Activated CD8-positive, alpha-beta T cell treated with anti-CD3 and anti-CD28 coated beads, Interleukin-2, amount 10 ng/mL, durations not matched to agents 7 days and 5 days (primary cell): Measurements from ENCODE around the gene DENND4A. TPM values are rescaled to one million over a fixed set of nuclear protein-coding genes. Genes with fewer than 3 reads are reported as not detected.

Experiments used
- ATAC-seq: fragments of 150-1000 bp; cut with Tn5 transposase; one replicate; pipeline ENCODE4 v1.10.0; 2021; ENCODE audit warnings: moderate library complexity
- CTCF ChIA-PET: fragments of 350-600 bp; sonication (Branson Sonifier 250); formaldehyde crosslinking; loops from one replicate; lab custom pipeline; 2021; ENCODE audit warnings: antibody characterized with exemption; lab: Charles Lee
- POLR2A ChIA-PET: fragments of 350-600 bp; sonication (Branson Sonifier 250); formaldehyde crosslinking; loops from one replicate; lab custom pipeline; 2021; ENCODE audit warnings: antibody characterized with exemption; lab: Charles Lee
- DNase-seq: peaks from one replicate; pipeline ENCODE4 v3.0.0-alpha.2; 2020
- H3K27ac Mint-ChIP-seq: one replicate; pipeline ENCODE4 v1.8.0; 2021; ENCODE audit warnings: mild to moderate bottlenecking, mixed read lengths
- H3K27me3 Mint-ChIP-seq: one replicate; pipeline ENCODE4 v1.8.0; 2021; ENCODE audit warnings: low read depth, mixed read lengths
- H3K36me3 Mint-ChIP-seq: one replicate; pipeline ENCODE4 v1.8.0; 2021; ENCODE audit warnings: low read depth, mixed read lengths
- H3K4me1 Mint-ChIP-seq: one replicate; pipeline ENCODE4 v1.8.0; 2021; ENCODE audit warnings: low read depth, mixed read lengths
- H3K4me3 Mint-ChIP-seq: one replicate; pipeline ENCODE4 v1.8.0; 2021; ENCODE audit warnings: mild to moderate bottlenecking, mixed read lengths
- H3K9me3 Mint-ChIP-seq: one replicate; pipeline ENCODE4 v1.8.0; 2022; ENCODE audit warnings: mixed read lengths; ENCODE audit not compliant: insufficient read depth
- total RNA-seq, 2 experiments: library from RNA; stranded (reverse); gene quantifications; one replicate each; pipeline ENCODE4 v1.2.3, GENCODE V29; 2021

Gene DENND4A
- total RNA-seq, 2 experiments from 2014 or later = 40.1 to 45.0 TPM

DNA sequence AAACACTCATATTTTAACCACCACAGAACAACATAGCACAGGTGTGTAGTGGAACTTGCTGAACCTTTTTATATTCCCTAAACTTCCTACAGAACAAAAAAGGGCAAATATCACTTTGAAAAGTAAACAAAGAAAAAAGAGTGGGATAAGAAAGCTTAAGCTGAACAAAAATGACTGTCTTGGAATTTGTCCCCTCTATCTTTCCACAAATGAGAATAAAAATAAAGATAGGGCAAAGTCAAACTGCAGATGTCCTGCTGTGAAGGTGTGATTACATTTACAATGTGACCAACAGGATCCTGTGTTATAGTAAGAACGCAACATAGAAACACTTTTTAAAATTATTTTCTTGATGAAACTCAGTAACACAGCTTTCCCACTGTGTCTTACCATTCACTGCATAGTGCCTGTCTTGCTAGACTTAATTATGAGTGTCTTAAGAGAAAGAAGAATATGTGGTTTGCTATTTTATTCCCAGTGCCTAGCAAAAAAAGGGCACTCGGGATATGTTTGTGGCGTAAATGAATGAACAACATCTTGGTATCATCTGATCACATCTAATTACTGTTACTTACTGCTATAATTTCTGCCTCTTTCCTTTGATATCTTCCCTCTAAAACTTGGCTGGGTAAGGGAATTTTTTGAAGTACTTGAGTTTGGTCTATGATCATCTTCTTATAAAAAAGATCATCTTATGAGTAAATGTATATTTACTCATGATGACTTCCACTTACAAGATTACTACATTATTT, 67.5 kb downstream of the DENND4A start:
- H3K27me3 Mint-ChIP-seq = no peaks in the 10 kb centered on the region
- no peaks in the 10 kb centered on the region for H3K9me3 Mint-ChIP-seq
- CTCF ChIA-PET = no interaction called here
- H3K4me1 Mint-ChIP-seq = no peaks in the 10 kb centered on the region
- peaks cover 29% of the 10 kb centered on the region for H3K36me3 Mint-ChIP-seq
- no peak overlapping the region for H3K4me3 Mint-ChIP-seq
- POLR2A ChIA-PET = interaction anchor here (1.0 kb wide), 1 partner anchor 144 kb away, joined by 3 read pairs; the partner anchor contains the start of gene RAB11A
- ATAC-seq (no peak), DNase-seq (no peak)
- no peak overlapping the region for H3K27ac Mint-ChIP-seq

DNA sequence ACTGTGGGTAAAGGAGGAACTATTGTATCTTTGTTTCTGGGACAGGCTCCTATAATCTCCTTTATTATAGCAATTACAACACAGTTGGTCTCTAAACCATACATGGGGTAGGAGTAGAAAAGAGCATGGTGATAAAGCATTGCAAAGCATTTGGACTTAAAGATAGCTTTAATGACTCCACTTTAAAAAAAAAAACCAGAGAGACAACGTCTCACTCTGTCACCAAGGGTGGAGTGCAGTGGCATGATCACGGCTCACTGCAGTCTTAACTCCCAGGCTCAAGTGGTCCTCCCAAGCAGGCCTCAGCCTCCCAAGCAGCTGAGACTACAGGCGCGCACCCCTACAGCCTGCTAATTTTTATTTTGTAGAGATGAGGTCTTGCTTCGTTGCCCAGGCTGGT, 68.2 kb downstream of the DENND4A start:
- CTCF ChIA-PET = interaction anchor here (1.2 kb wide), 1 partner anchor 15 kb away, joined by 3 read pairs; no protein-coding TSS in a partner anchor
- H3K4me3 Mint-ChIP-seq = no peak overlapping the region

DNA sequence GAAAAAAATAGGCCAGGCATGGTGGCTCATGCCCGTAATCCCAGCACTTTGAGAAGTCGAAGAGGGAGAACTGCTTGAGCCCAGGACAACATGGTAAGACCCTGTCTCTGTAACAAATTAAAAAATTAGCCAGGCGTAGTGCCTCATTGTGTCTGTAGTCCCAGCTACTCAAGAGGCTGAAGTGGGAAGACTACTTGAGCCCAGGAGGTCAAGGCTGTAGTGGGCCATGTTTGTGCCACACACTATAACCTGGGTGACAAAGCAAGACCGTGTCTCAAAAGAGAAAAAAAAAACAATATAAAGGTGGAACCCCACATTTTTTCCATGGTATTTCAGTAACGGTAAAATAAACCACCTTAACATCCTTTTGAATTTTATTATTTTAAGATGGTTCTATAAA, 69.9 kb downstream of the DENND4A start:
- ChIA-PET POLR2A (no interaction called here), CTCF (no interaction called here)
- Mint-ChIP-seq H3K4me3 (no peak overlapping the region), H3K27ac (no peak overlapping the region), H3K4me1 (no peaks in the 10 kb centered on the region), H3K27me3 (no peaks in the 10 kb centered on the region), H3K36me3 (peaks cover 37% of the 10 kb centered on the region), H3K9me3 (no peaks in the 10 kb centered on the region)
- ATAC-seq (no peak), DNase-seq (no peak)

More for the DNA sequence above, 68.2 kb downstream of the DENND4A start:
- POLR2A ChIA-PET = interaction anchor here (0.6 kb wide), 1 partner anchor 80 kb away, joined by 3 read pairs; no protein-coding TSS in a partner anchor
- peaks cover 29% of the 10 kb centered on the region for H3K36me3 Mint-ChIP-seq
- H3K4me1 Mint-ChIP-seq = no peaks in the 10 kb centered on the region
- DNase-seq = no peak
- no peak overlapping the region for H3K27ac Mint-ChIP-seq
- no peaks in the 10 kb centered on the region for H3K9me3 Mint-ChIP-seq
- H3K27me3 Mint-ChIP-seq = no peaks in the 10 kb centered on the region
- no peak for ATAC-seq

DNA sequence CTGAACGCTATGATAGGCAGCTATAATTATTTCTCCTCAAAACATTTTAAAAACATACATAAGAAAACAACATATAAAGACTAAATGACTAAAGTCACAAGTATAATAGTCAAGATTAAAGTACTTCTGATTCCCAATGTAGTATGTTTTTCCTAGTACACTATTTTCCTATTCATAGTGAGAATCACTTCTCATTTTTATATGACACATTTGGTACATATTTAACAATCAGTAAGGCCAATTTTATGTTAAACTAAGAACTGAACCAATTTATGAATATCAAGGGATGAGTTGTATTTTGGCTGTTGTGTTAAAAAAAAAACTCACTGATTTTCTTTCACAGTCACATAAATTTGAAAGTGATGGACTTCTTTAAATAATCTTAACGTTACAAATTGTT, 79.7 kb downstream of the DENND4A start:
- no peaks in the 10 kb centered on the region for H3K27me3 Mint-ChIP-seq
- no peaks in the 10 kb centered on the region for H3K4me1 Mint-ChIP-seq
- H3K4me3 Mint-ChIP-seq = no peak overlapping the region
- ChIA-PET CTCF (no interaction called here), POLR2A (interaction anchor here (0.6 kb wide), 1 partner anchor 55 kb away, joined by 5 read pairs; no protein-coding TSS in a partner anchor)
- no peaks in the 10 kb centered on the region for H3K9me3 Mint-ChIP-seq
- ATAC-seq = no peak
- DNase-seq = no peak
- H3K27ac Mint-ChIP-seq = no peak overlapping the region
- H3K36me3 Mint-ChIP-seq = peaks cover 41% of the 10 kb centered on the region

DNA sequence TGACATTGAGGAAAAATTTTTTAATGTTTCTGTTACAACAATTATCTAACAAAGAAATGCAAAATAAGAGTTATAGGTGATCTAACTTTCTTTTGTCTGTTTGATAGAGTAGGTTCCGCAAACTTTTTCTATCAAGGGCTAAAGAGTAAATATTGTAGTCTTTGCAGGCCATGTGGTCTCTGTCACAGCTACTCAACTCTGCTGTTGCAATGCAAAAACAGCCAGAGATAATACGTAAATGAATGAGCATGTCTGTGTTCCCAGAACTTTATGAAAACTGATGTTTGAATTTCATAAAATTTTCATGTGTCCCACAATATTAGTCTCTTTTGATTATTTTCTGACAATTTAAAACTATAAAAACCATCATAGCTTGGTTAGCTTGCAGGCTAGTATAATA, 97.0 kb downstream of the DENND4A start:
- Mint-ChIP-seq H3K36me3 (peaks cover 39% of the 10 kb centered on the region), H3K9me3 (no peaks in the 10 kb centered on the region), H3K4me3 (no peak overlapping the region), H3K4me1 (no peaks in the 10 kb centered on the region), H3K27ac (no peak overlapping the region), H3K27me3 (no peaks in the 10 kb centered on the region)
- ChIA-PET POLR2A (no interaction called here), CTCF (no interaction called here)
- ATAC-seq (no peak), DNase-seq (no peak)

DNA sequence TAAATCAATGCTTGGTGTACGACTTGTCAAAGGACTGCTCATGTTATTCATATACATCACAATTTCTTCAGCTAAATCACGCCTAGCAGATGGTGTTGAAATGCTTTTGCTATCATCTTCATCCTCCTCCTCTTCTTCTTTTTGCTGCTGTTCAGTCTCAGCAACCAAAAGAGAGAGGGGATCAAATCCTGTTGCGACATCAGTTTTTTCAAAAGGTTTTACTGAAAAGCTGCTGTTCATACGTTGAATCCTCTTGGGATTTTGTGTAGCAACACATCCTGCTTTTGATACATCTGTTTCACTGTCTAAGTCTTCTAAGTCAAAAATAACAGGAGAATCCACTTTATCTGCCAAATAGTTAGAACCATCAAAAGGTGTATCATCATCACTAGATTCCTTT, 101.3 kb downstream of the DENND4A start:
- Mint-ChIP-seq H3K9me3 (peaks cover 6% of the 10 kb centered on the region), H3K36me3 (peaks cover 62% of the 10 kb centered on the region), H3K4me1 (no peaks in the 10 kb centered on the region), H3K27me3 (no peaks in the 10 kb centered on the region), H3K27ac (no peak overlapping the region), H3K4me3 (no peak overlapping the region)
- CTCF ChIA-PET = no interaction called here
- no peak for DNase-seq
- no peak for ATAC-seq
- POLR2A ChIA-PET = no interaction called here

DNA sequence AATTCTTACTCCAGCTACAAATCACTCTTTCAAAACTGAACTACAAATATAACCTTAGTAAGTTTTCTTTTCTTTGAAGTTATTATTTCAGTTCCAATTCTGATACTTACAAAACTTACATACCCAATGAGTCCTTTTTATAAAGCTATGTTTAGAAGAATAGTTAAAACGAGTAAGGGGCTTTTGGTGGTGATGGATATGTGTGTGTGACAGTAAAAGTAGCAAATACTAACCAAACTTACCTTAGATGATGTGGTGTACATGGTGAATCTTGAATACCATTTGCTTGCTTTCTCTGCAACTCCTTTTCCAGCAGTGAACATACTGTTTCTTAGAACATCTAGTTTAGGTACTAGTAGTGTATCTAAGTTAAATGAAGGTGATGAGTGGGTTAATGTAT, 101.9 kb downstream of the DENND4A start:
- ChIA-PET CTCF (interaction anchor here (0.7 to 1.1 kb wide), 2 partner anchors 8 to 9 kb away, joined by 3 read pairs; no protein-coding TSS in a partner anchor), POLR2A (no interaction called here)
- H3K27ac Mint-ChIP-seq = no peak overlapping the region
- H3K4me3 Mint-ChIP-seq = no peak overlapping the region
- no peak for ATAC-seq
- H3K4me1 Mint-ChIP-seq = no peaks in the 10 kb centered on the region
- H3K27me3 Mint-ChIP-seq = no peaks in the 10 kb centered on the region
- peaks cover 6% of the 10 kb centered on the region for H3K9me3 Mint-ChIP-seq
- peaks cover 64% of the 10 kb centered on the region for H3K36me3 Mint-ChIP-seq
- DNase-seq = no peak

DNA sequence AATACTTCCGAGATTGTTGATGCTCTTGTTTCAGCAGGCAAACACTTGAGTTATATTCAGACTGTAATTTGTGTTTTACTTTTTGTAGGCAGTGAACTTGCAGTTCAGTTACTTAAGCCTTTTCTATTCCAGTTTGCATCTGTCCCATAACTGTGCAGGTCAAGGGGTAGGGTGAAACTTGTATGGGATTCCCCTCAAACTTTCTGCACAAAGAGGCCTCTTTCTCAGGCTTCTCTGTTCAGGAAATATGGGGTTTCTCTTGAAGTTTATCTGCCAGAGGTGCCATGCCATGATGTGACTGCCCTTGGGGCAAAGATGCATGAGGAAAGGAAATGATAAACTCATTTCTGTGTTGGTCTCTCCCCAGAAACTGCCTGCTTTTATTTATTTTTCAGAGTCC, 103.6 kb downstream of the DENND4A start:
- Mint-ChIP-seq H3K4me3 (no peak overlapping the region), H3K27ac (no peak overlapping the region), H3K36me3 (peaks cover 64% of the 10 kb centered on the region), H3K4me1 (no peaks in the 10 kb centered on the region), H3K9me3 (peaks cover 6% of the 10 kb centered on the region), H3K27me3 (no peaks in the 10 kb centered on the region)
- DNase-seq (no peak), ATAC-seq (no peak)
- CTCF ChIA-PET = no interaction called here
- POLR2A ChIA-PET = no interaction called here

DNA sequence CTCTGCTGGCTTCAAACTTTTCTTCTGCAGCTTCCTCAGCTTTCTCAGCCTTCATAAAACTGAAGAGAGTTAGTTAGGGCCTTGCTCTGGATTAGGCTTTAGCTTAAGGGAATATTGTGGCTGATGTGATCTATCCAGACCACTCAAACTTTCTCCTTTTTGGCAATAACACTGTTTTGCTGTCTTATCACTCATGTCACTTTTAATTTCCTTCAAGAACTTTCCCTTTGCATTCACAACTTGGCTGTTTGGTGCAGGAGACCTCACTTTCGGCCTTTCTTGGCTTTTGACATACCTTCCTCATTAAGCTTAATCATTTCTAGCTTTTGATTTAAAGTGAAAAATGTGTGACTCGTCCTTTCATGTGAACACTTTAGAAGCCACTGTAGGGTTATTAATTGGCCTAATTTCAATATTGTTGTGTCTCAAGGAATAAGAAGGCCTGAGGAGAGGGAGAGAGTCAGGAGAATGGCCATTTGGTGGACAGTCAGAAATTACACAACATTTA, 109.6 kb downstream of the DENND4A start:
- ChIA-PET CTCF (interaction anchor here (0.6 kb wide), 1 partner anchor 7 kb away, joined by 3 read pairs; no protein-coding TSS in a partner anchor), POLR2A (no interaction called here)
- ATAC-seq (no peak), DNase-seq (no peak)
- no peak overlapping the region for H3K4me3 Mint-ChIP-seq
- peaks cover 3% of the 10 kb centered on the region for H3K9me3 Mint-ChIP-seq
- no peaks in the 10 kb centered on the region for H3K27me3 Mint-ChIP-seq
- no peaks in the 10 kb centered on the region for H3K4me1 Mint-ChIP-seq
- H3K27ac Mint-ChIP-seq = no peak overlapping the region
- H3K36me3 Mint-ChIP-seq = peaks cover 24% of the 10 kb centered on the region

DNA sequence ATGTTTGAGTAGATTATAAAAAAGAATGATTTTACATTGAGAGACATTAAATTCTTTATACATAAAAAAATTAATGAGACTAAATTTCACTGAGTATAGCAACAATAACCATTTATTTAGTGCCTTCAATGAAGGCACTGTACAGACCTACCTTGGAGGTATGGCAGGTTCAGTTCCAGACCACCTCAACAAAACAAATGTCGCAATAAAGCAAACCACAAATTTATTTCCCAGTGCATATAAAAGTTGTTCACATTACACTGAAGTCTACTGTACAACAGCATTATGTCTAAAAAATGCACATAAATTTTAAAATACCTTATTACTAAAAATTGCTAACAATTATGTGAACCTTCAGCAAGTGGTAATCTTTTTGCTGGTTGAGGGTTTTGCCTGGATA, 111.5 kb downstream of the DENND4A start:
- peak overlapping the region; percentile 43 for H3K27ac Mint-ChIP-seq
- peaks cover 10% of the 10 kb centered on the region for H3K36me3 Mint-ChIP-seq
- DNase-seq = no peak
- no peak overlapping the region for H3K4me3 Mint-ChIP-seq
- no peaks in the 10 kb centered on the region for H3K4me1 Mint-ChIP-seq
- no peaks in the 10 kb centered on the region for H3K27me3 Mint-ChIP-seq
- ATAC-seq = no peak
- CTCF ChIA-PET = no interaction called here
- no peaks in the 10 kb centered on the region for H3K9me3 Mint-ChIP-seq
- POLR2A ChIA-PET = no interaction called here

DNA sequence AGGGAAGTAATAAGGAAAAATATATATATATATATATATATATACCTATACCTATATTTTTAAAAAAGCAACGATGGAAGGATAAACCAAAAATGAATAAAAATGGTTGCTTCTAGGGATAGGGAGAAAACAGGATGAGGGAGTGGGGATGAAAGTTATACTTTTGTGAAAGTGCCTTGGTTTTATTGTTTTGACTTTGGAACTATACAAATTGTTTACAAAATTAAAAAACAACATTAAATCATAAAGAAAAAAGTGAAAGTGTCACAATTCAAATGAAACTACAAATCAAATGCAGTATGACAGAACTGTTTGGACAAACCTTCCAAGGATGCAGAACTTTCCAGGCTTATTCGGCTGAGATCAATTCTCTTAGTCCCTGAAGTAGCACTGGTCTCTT, 116.0 kb downstream of the DENND4A start:
- Mint-ChIP-seq H3K4me3 (no peak overlapping the region), H3K36me3 (peaks cover 16% of the 10 kb centered on the region), H3K9me3 (no peaks in the 10 kb centered on the region), H3K27ac (no peak overlapping the region), H3K27me3 (no peaks in the 10 kb centered on the region), H3K4me1 (no peaks in the 10 kb centered on the region)
- POLR2A ChIA-PET = no interaction called here
- ATAC-seq (no peak), DNase-seq (no peak)
- CTCF ChIA-PET = no interaction called here

DNA sequence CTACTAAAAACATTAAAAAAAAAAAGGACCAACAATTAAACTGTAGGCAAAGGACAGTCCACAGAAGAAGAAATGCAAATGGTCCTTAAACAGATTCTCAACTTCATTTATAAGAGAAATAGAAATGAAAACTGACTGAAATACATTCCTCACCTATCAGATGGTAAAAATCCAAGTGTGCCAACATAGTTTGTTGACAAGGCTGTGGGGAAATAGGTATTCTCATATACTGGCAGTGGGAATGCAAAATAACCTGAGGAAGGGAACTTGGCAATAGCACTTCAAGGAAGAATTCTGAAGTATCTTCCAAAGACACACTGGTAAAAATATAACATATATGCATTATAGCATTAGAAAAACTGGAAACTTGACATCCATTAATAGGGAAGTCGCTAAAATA, 116.5 kb downstream of the DENND4A start:
- no peak overlapping the region for H3K4me3 Mint-ChIP-seq
- peaks cover 18% of the 10 kb centered on the region for H3K36me3 Mint-ChIP-seq
- DNase-seq = no peak
- POLR2A ChIA-PET = no interaction called here
- no peaks in the 10 kb centered on the region for H3K27me3 Mint-ChIP-seq
- H3K27ac Mint-ChIP-seq = no peak overlapping the region
- no peaks in the 10 kb centered on the region for H3K4me1 Mint-ChIP-seq
- ATAC-seq = no peak
- H3K9me3 Mint-ChIP-seq = no peaks in the 10 kb centered on the region
- CTCF ChIA-PET = interaction anchor here (0.6 kb wide), 1 partner anchor 16 kb away, joined by 4 read pairs; no protein-coding TSS in a partner anchor
